KOPT-K1 (cell line): ENCODE data around the gene ZNF714.

Experiments
- H3K27ac ChIP-seq: fragments of 200-600 bp; sonication (generic); 2 replicates; pipeline ENCODE4 v1.5.1; 2016; ENCODE audit warnings: antibody characterized with exemption, mild to moderate bottlenecking, low read depth, low read length; ENCODE audit not compliant: poor library complexity, severe bottlenecking
- H3K36me3 ChIP-seq: fragments of 200-600 bp; sonication (generic); 2 replicates; pipeline ENCODE4 v1.5.1; 2017; ENCODE audit warnings: antibody characterized with exemption, mild to moderate bottlenecking, low read length, moderate library complexity; ENCODE audit not compliant: insufficient read depth
- H3K9me3 ChIP-seq: fragments of 200-600 bp; sonication (generic); 2 replicates; pipeline ENCODE4 v1.5.1; 2017; ENCODE audit warnings: antibody characterized with exemption, low read length, mild to moderate bottlenecking; ENCODE audit not compliant: insufficient read depth, poor library complexity, severe bottlenecking

Gene ZNF714

GRCh38 chr19:21082011-21082975, at the start of gene ZNF714:
ZNF714 (plus strand) TSS chr19:21082203; CDS start chr19:21098269, 16,066 bp downstream.
- H3K9me3 ChIP-seq: no peaks in the 10 kb centered on the region
- H3K36me3 ChIP-seq: peaks cover 42% of the 10 kb centered on the region
- peak within 1 kb of the TSS; percentile 67 for H3K27ac ChIP-seq

- no peak overlapping the region for H3K27ac ChIP-seq
- H3K36me3 ChIP-seq: peaks cover 93% of the 10 kb centered on the region
- H3K9me3 ChIP-seq: peaks cover 89% of the 10 kb centered on the region
Observed at GRCh38 chr19:21045028-21045427, 37.0 kb upstream of the ZNF714 start.

- Histone ChIP-seq H3K27ac (no peak overlapping the region), H3K9me3 (peaks cover 91% of the 10 kb centered on the region), H3K36me3 (peaks cover 93% of the 10 kb centered on the region)
Observed at GRCh38 chr19:21046489-21046888, 35.5 kb upstream of the ZNF714 start.

GRCh38 chr19:21047716-21048115, 34.3 kb upstream of the ZNF714 start:
- peaks cover 91% of the 10 kb centered on the region for H3K9me3 ChIP-seq
- peaks cover 93% of the 10 kb centered on the region for H3K36me3 ChIP-seq
- H3K27ac ChIP-seq: no peak overlapping the region

- Histone ChIP-seq H3K36me3 (peaks cover 93% of the 10 kb centered on the region), H3K9me3 (peaks cover 91% of the 10 kb centered on the region), H3K27ac (no peak overlapping the region)
Observed at GRCh38 chr19:21052902-21053301, 29.1 kb upstream of the ZNF714 start.

- Histone ChIP-seq H3K27ac (no peak overlapping the region), H3K9me3 (peaks cover 60% of the 10 kb centered on the region), H3K36me3 (peaks cover 64% of the 10 kb centered on the region)
Observed at GRCh38 chr19:21065336-21065735, 16.7 kb upstream of the ZNF714 start.

GRCh38 chr19:21084343-21084742, 2.3 kb downstream of the ZNF714 start:
- Histone ChIP-seq H3K27ac (no peak overlapping the region), H3K9me3 (no peaks in the 10 kb centered on the region), H3K36me3 (peaks cover 59% of the 10 kb centered on the region)

GRCh38 chr19:21087871-21088270, 5.9 kb downstream of the ZNF714 start:
- H3K27ac ChIP-seq: no peak overlapping the region
- H3K9me3 ChIP-seq: no peaks in the 10 kb centered on the region
- H3K36me3 ChIP-seq: peaks cover 84% of the 10 kb centered on the region

- Histone ChIP-seq H3K36me3 (peaks cover 57% of the 10 kb centered on the region), H3K27ac (no peak overlapping the region)
Observed at GRCh38 chr19:21092109-21092508, 10.1 kb downstream of the ZNF714 start.

GRCh38 chr19:21094347-21095025, 12.5 kb downstream of the ZNF714 start:
- Histone ChIP-seq H3K36me3 (peaks cover 44% of the 10 kb centered on the region), H3K9me3 (no peaks in the 10 kb centered on the region), H3K27ac (no peak overlapping the region)

More at GRCh38 chr19:21092109-21092508, 10.1 kb downstream of the ZNF714 start:
- no peaks in the 10 kb centered on the region for H3K9me3 ChIP-seq

- Histone ChIP-seq H3K36me3 (peaks cover 44% of the 10 kb centered on the region), H3K27ac (no peak overlapping the region)
Observed at GRCh38 chr19:21098291-21098690, 16.3 kb downstream of the ZNF714 start.

GRCh38 chr19:21101521-21102242, 19.7 kb downstream of the ZNF714 start:
- Histone ChIP-seq H3K36me3 (peaks cover 51% of the 10 kb centered on the region), H3K9me3 (peaks cover 7% of the 10 kb centered on the region), H3K27ac (no peak overlapping the region)

More at GRCh38 chr19:21098291-21098690, 16.3 kb downstream of the ZNF714 start:
- H3K9me3 ChIP-seq: no peaks in the 10 kb centered on the region

- Histone ChIP-seq H3K36me3 (peaks cover 53% of the 10 kb centered on the region), H3K9me3 (peaks cover 49% of the 10 kb centered on the region), H3K27ac (no peak overlapping the region)
Observed at GRCh38 chr19:21109116-21109515, 27.1 kb downstream of the ZNF714 start.

GRCh38 chr19:21110183-21110582, 28.2 kb downstream of the ZNF714 start:
- Histone ChIP-seq H3K27ac (no peak overlapping the region), H3K9me3 (peaks cover 59% of the 10 kb centered on the region), H3K36me3 (peaks cover 53% of the 10 kb centered on the region)

GRCh38 chr19:21115430-21115829, 33.4 kb downstream of the ZNF714 start:
- no peak overlapping the region for H3K27ac ChIP-seq
- H3K36me3 ChIP-seq: peaks cover 67% of the 10 kb centered on the region
- H3K9me3 ChIP-seq: peaks cover 76% of the 10 kb centered on the region
